Liver (tissue), 9 donors: ENCODE data around the gene DNAL1. TPM values are rescaled to one million over a fixed set of nuclear protein-coding genes. Genes with fewer than 3 reads are reported as not detected.
"Not testable (repeated sequence)": the region's sequence is repeated elsewhere in the genome, so short reads cannot be mapped to it uniquely, and the experiment has no call there.

Experiments
- DNase-seq: peaks from one replicate; pipeline ENCODE4 v3.0.0-alpha.2; 2017; ENCODE audit warnings: low spot score
- H3K27ac ChIP-seq, 2 donors: one replicate each; pipeline ENCODE4 v1.7.0; 2013; ENCODE audit warnings: inconsistent platforms in 2 of 2, low read length in 2 of 2, control low read depth in 1 of 2, low read depth in 1 of 2, mild to moderate bottlenecking in 1 of 2
- H3K27me3 ChIP-seq, 4 donors: one replicate each; pipeline versions ENCODE4 v1.6.1 to v1.7.0; 2013; ENCODE audit warnings: low read length in 3 of 4, inconsistent platforms in 1 of 4, mild to moderate bottlenecking in 1 of 4, moderate library complexity in 1 of 4; ENCODE audit not compliant: control insufficient read depth in 4 of 4, insufficient read depth in 4 of 4
- H3K36me3 ChIP-seq, 4 donors: one replicate each; pipeline versions ENCODE4 v1.6.1 to v1.7.0; 2013; ENCODE audit warnings: low read length in 3 of 4, mild to moderate bottlenecking in 3 of 4, low read depth in 1 of 4, moderate library complexity in 1 of 4; ENCODE audit not compliant: control insufficient read depth in 4 of 4, insufficient read depth in 3 of 4
- H3K4me1 ChIP-seq, 4 donors: one replicate each; pipeline versions ENCODE4 v1.6.1 to v1.7.0; 2013; ENCODE audit warnings: low read length in 3 of 4, mild to moderate bottlenecking in 3 of 4, moderate library complexity in 1 of 4; ENCODE audit not compliant: control insufficient read depth in 4 of 4, insufficient read depth in 4 of 4
- H3K4me3 ChIP-seq, 3 donors: one replicate each; pipeline versions ENCODE4 v1.6.1 to v1.7.0; 2013; ENCODE audit warnings: low read length in 3 of 3, control low read depth in 1 of 3, low read depth in 1 of 3, mild to moderate bottlenecking in 1 of 3
- H3K9ac ChIP-seq, 2 donors: one replicate each; pipeline ENCODE4 v1.7.0; 2013; ENCODE audit warnings: low read length in 2 of 2, mild to moderate bottlenecking in 2 of 2, moderate library complexity in 2 of 2, control low read depth in 1 of 2, low read depth in 1 of 2
- H3K9me3 ChIP-seq, 4 donors: one replicate each; pipeline versions ENCODE4 v1.6.1 to v1.7.0; 2013; ENCODE audit warnings: low read length in 3 of 4; ENCODE audit not compliant: control insufficient read depth in 4 of 4
- EGR1 ChIP-seq, 2 donors: IDR thresholded peaks; 2 replicates each; pipeline ENCODE4 v1.6.1; 2016 to 2018; ENCODE audit warnings: antibody characterized with exemption in 2 of 2, low read depth in 2 of 2
- FOXA1 ChIP-seq: IDR thresholded peaks from 2 replicates; pipeline ENCODE4 v1.6.1; 2016; ENCODE audit warnings: antibody characterized with exemption
- FOXA2 ChIP-seq: IDR thresholded peaks from 2 replicates; pipeline ENCODE4 v1.6.1; 2016; ENCODE audit warnings: antibody characterized with exemption
- GABPA ChIP-seq, 2 donors: IDR thresholded peaks in 1 of 2; conservative IDR thresholded peaks in 1 of 2; 2 replicates each; pipeline ENCODE4 v1.6.1; 2016; ENCODE audit warnings: antibody characterized with exemption in 2 of 2, mild to moderate bottlenecking in 1 of 2, moderate library complexity in 1 of 2
- HNF4A ChIP-seq, 2 donors: conservative IDR thresholded peaks; 2 replicates each; pipeline ENCODE4 v1.6.1; 2016; ENCODE audit warnings: antibody characterized with exemption in 2 of 2, mild to moderate bottlenecking in 2 of 2
- HNF4G ChIP-seq: IDR thresholded peaks from 2 replicates; pipeline ENCODE4 v1.6.1; 2016; ENCODE audit warnings: antibody characterized with exemption
- JUND ChIP-seq, 2 donors: IDR thresholded peaks; 2 replicates each; pipeline ENCODE4 v1.6.1; 2016; ENCODE audit warnings: antibody characterized with exemption in 2 of 2
- NR2F2 ChIP-seq: IDR thresholded peaks from 2 replicates; pipeline ENCODE4 v1.6.1; 2016; ENCODE audit warnings: antibody characterized with exemption
- RAD21 ChIP-seq, 2 donors: IDR thresholded peaks; 2 replicates each; pipeline ENCODE4 v1.6.1; 2016; ENCODE audit warnings: antibody characterized with exemption in 2 of 2, mild to moderate bottlenecking in 2 of 2
- SP1 ChIP-seq: IDR thresholded peaks from 2 replicates; pipeline ENCODE4 v1.6.1; 2018; ENCODE audit warnings: antibody characterized with exemption, mild to moderate bottlenecking
- TAF1 ChIP-seq: conservative IDR thresholded peaks from 2 replicates; pipeline ENCODE4 v1.6.1; 2016; ENCODE audit warnings: antibody characterized with exemption, mild to moderate bottlenecking
- YY1 ChIP-seq: IDR thresholded peaks from 2 replicates; pipeline ENCODE4 v1.6.1; 2016; ENCODE audit warnings: antibody characterized with exemption, mild to moderate bottlenecking
- ZBTB33 ChIP-seq: IDR thresholded peaks from 2 replicates; pipeline ENCODE4 v1.6.1; 2016; ENCODE audit warnings: antibody characterized with exemption
- WGBS: extraction: QIAGEN DNeasy Blood & Tissue Kit; methylation state at CpG from one replicate; pipeline ENCODE4 v1.1.7; 2013; 5-methylcytosine and 5-hydroxymethylcytosine counted together
- polyA plus RNA-seq, 2 donors: library from polyadenylated mRNA; stranded (reverse) in 1 of 2; unstranded in 1 of 2; fragments of 200-250 nt in 1 of 2; fragments of >200 nt in 1 of 2; fragmentation: Nextera tagmentation in 1 of 2; extraction: Ambion mirVana in 1 of 2; gene quantifications; one replicate each; pipeline versions ENCODE4 v1.2.1 to v1.2.3, GENCODE V29; 2013 to 2015
- total RNA-seq, 2 donors: library from RNA; depleted of rRNA; stranded (reverse); fragments of >200 nt; gene quantifications; one replicate each; pipeline ENCODE4 v1.2.3, GENCODE V29; 2014
- TF ChIP-seq, protein P1 (sequence below): IDR thresholded peaks from 2 replicates; pipeline ENCODE4 v1.6.1; 2016; ENCODE audit warnings: antibody characterized with exemption
- TF ChIP-seq, protein P2 (sequence below): IDR thresholded peaks from 2 replicates; pipeline ENCODE4 v1.6.1; 2016; ENCODE audit warnings: antibody characterized with exemption
- TF ChIP-seq, protein P3 (sequence below): fragments of 150-350 bp; IDR thresholded peaks from 2 replicates; pipeline ENCODE4 v1.5.1; 2017; ENCODE audit warnings: improper control_type of control experiment, low read depth, low read length; ENCODE audit not compliant: missing input control
- donor health status: healthy.
- donor health status: healthy.
- donor health status: healthy.
- donor health status: healthy.
- donor health status: healthy.

Gene DNAL1
- total and polyA plus RNA-seq, 4 donors = 1.9 to 3.4 (median 2.4) TPM

- TF ChIP-seq ZBTB33 (peak; percentile 53), FOXA2 (no peak), HNF4G (no peak), FOXA1 (no peak), HNF4A (conservative IDR thresholded peaks at IDR 0.05) (peak; percentile 40 to 70), RAD21 (IDR thresholded peaks at IDR 0.05) (peak; percentile 90 to 95), GABPA (IDR thresholded peaks at IDR 0.05 in 1 of 2, conservative IDR thresholded peaks at IDR 0.05 in 1 of 2) (no peak), JUND (IDR thresholded peaks at IDR 0.05) (peak in 1 of 2 donors; percentile 19), TAF1 (peak; percentile 17), EGR1 (IDR thresholded peaks at IDR 0.05; ENCODE audit: low read depth in 2 of 2) (no peak)
- TF ChIP-seq, protein P1, sequence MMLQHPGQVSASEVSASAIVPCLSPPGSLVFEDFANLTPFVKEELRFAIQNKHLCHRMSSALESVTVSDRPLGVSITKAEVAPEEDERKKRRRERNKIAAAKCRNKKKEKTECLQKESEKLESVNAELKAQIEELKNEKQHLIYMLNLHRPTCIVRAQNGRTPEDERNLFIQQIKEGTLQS = no peak
- TF ChIP-seq, protein P2, sequence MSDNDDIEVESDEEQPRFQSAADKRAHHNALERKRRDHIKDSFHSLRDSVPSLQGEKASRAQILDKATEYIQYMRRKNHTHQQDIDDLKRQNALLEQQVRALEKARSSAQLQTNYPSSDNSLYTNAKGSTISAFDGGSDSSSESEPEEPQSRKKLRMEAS = peak; percentile 9
Observed at GRCh38 chr14:73633116-73634010, 11.4 kb upstream of the DNAL1 start (continued).

DNA sequence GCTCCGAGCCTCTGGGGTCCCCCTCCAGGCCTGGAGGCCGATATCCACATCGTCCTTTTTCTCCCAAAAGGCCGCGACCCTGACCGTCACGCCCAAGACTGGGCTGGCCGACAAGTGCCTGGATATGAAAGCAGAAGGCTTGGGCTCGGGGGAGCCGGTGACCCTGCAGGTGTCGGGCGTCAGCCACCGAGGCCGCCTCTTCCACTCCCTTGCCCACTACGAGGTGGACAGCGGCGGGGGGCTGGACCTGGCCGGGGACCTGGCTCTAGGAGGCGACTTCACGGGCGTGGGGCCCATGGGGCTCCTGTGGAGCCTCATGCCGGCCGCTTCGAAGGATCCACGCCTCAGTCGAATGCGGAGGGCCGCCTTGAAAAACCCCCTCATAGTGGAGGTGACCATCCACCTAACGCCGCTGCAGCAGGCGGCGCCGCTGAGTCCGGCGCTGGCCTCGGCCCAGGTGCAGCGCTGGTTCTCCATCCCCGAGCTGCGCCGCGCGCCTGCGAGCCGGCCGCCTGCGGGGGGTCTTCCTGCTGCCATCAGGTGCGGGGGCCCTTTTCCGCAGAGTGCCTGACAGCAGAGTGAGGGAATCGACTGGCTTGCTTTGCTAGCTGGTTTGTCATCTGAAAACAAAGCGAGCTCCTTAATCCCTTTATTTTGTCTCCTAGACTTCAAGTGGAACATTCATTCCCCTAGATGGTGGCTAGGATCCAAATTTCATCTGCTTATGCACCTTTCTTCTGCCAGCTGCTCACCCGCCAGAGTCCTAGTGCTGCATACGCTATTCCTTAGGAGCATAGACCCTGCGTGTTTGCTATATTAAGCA, 10.6 kb upstream of the DNAL1 start:
- TF ChIP-seq EGR1 (IDR thresholded peaks at IDR 0.05; ENCODE audit: low read depth in 2 of 2) (no peak), YY1 (peak; percentile 2), HNF4A (conservative IDR thresholded peaks at IDR 0.05) (no peak), FOXA2 (no peak), RAD21 (IDR thresholded peaks at IDR 0.05) (peak in 1 of 2 donors; percentile 21), SP1 (no peak), GABPA (IDR thresholded peaks at IDR 0.05 in 1 of 2, conservative IDR thresholded peaks at IDR 0.05 in 1 of 2) (no peak), NR2F2 (no peak), JUND (IDR thresholded peaks at IDR 0.05) (no peak)
- TF ChIP-seq, protein P1 = no peak
- TF ChIP-seq, protein P3, sequence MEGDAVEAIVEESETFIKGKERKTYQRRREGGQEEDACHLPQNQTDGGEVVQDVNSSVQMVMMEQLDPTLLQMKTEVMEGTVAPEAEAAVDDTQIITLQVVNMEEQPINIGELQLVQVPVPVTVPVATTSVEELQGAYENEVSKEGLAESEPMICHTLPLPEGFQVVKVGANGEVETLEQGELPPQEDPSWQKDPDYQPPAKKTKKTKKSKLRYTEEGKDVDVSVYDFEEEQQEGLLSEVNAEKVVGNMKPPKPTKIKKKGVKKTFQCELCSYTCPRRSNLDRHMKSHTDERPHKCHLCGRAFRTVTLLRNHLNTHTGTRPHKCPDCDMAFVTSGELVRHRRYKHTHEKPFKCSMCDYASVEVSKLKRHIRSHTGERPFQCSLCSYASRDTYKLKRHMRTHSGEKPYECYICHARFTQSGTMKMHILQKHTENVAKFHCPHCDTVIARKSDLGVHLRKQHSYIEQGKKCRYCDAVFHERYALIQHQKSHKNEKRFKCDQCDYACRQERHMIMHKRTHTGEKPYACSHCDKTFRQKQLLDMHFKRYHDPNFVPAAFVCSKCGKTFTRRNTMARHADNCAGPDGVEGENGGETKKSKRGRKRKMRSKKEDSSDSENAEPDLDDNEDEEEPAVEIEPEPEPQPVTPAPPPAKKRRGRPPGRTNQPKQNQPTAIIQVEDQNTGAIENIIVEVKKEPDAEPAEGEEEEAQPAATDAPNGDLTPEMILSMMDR = no peak
- H3K4me3 ChIP-seq = peak overlapping the region; percentile 56 to 63 (median 61)
- H3K27me3 ChIP-seq = no peaks in the 10 kb centered on the region
- peaks cover 0 to 18% (median 15%) of the 10 kb centered on the region in 4 donors for H3K4me1 ChIP-seq
- H3K9me3 ChIP-seq = no peaks in the 10 kb centered on the region
- WGBS = 7% methylated on average over 53 of the region's 53 CpGs
- peak overlapping the region; percentile 79 to 87 for H3K27ac ChIP-seq
- DNase-seq = peak; percentile 43
- peak overlapping the region; percentile 74 to 77 for H3K9ac ChIP-seq
- H3K36me3 ChIP-seq = no peaks in the 10 kb centered on the region

DNA sequence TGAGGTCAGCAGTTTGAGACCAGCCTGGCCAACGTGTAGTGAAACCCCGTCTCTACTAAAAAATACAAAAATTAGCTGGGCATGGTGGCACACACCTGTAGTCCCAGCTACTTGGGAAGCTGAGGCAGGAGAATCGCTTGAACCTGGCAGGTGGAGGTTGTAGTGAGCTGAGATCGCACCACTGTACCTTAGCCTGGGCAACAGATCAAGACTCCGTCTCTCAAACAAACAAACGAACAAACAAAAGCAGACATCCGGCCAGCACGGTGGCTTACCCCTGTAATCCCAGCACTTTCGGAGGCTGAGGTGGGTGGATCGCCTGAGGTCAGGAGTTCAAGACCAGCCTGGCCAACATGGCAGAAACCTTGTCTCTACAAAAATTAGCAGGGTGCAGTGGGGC, 8.4 kb upstream of the DNAL1 start:
- 50% methylated on average over 10 of the region's 10 CpGs for WGBS
- not testable (repeated sequence) for H3K27me3 ChIP-seq, H3K27ac ChIP-seq, H3K9ac ChIP-seq, DNase-seq, H3K36me3 ChIP-seq, H3K9me3 ChIP-seq, H3K4me3 ChIP-seq
- peaks cover 0 to 18% (median 15%) of the 10 kb centered on the region in 4 donors for H3K4me1 ChIP-seq
